Breast epithelium (tissue), 3 donors: ENCODE measurements around the gene HDDC3.

Experiments used
- CTCF ChIP-seq, 3 donors: fragments of 450-650 bp; IDR thresholded peaks; one replicate each; pipeline ENCODE4 v1.5.1; 2016 to 2017; ENCODE audit warnings: antibody characterized with exemption in 3 of 3, mild to moderate bottlenecking in 3 of 3, moderate library complexity in 3 of 3
- POLR2AphosphoS5 ChIP-seq, 3 donors: sonication (generic); formaldehyde crosslinking; IDR thresholded peaks; one replicate each; pipeline ENCODE4 v1.6.1; 2017; ENCODE audit warnings: antibody characterized with exemption in 3 of 3

GRCh38 chr15:90979582-90979981, 47.2 kb upstream of the HDDC3 start:
- TF ChIP-seq CTCF (IDR thresholded peaks at IDR 0.05), result no peak
- TF ChIP-seq POLR2AphosphoS5 (IDR thresholded peaks at IDR 0.05), result no peak
